Endothelial cell of umbilical vein (primary cell): ENCODE data around the gene BMX. TPM values are rescaled to one million over a fixed set of nuclear protein-coding genes. Genes with fewer than 3 reads are reported as not detected.

Experiments
- BruUV-seq: library from RNA; stranded (reverse); fragments of 400-500 nt; replicated peaks from 2 replicates; lab custom pipeline; 2021; lab: Mats Ljungman, UMichigan
- CTCF ChIA-PET: fragments of 300-600, 350-600 bp; sonication (Branson Sonifier 250); formaldehyde crosslinking; loops from one replicate; lab custom pipeline; 2021; ENCODE audit warnings: antibody characterized with exemption, inconsistent platforms; lab: Charles Lee
- POLR2A ChIA-PET: fragments of 300-600, 350-600 bp; sonication (Branson Sonifier 250); formaldehyde crosslinking; loops from one replicate; lab custom pipeline; 2021; ENCODE audit warnings: antibody characterized with exemption, inconsistent platforms; lab: Charles Lee
- DNase-seq: peaks from one replicate; pipeline ENCODE4 v3.0.0-alpha.2; 2011; ENCODE audit warnings: low read depth, low spot score
- FAIRE-seq: peaks from 2 replicates; lab custom pipeline; 2011; peaks lifted over from hg19 to GRCh38; lab: Jason Lieb, UNC
- H2AFZ ChIP-seq: 2 replicates; pipeline ENCODE4 v1.6.0; 2012; ENCODE audit warnings: low read depth, low read length, control low read depth, inconsistent platforms
- H3K27ac ChIP-seq: 2 replicates; pipeline ENCODE4 v1.5.1; 2011; ENCODE audit warnings: low read depth, mild to moderate bottlenecking, control low read depth, low read length, moderate library complexity; ENCODE audit not compliant: insufficient read depth
- H3K27me3 ChIP-seq, 2 experiments: 2 replicates each; pipeline versions ENCODE4 v1.6.0 to v1.6.1; 2011; ENCODE audit warnings: low read length in 2 of 2, mixed read lengths in 1 of 2; ENCODE audit not compliant: control insufficient read depth in 2 of 2, insufficient read depth in 2 of 2
- H3K36me3 ChIP-seq, 2 experiments: 2 replicates in 1 of 2; 3 replicates in 1 of 2; pipeline ENCODE4 v1.5.1; 2011; ENCODE audit warnings: low read length in 2 of 2, mild to moderate bottlenecking in 1 of 2, moderate library complexity in 1 of 2; ENCODE audit not compliant: control insufficient read depth in 2 of 2, insufficient read depth in 2 of 2; ENCODE audit errors: extremely low read depth in 1 of 2
- H3K4me1 ChIP-seq: 3 replicates; pipeline ENCODE4 v1.5.1; 2011; ENCODE audit warnings: mild to moderate bottlenecking, low read length; ENCODE audit not compliant: control insufficient read depth, insufficient read depth; ENCODE audit errors: extremely low read depth
- H3K4me2 ChIP-seq: 2 replicates; pipeline ENCODE4 v1.6.1; 2011; ENCODE audit warnings: low read length, control low read depth, mixed read lengths; ENCODE audit not compliant: insufficient read depth
- H3K4me3 ChIP-seq, 3 experiments: fragments of 200-600 bp in 1 of 3; sonication (generic), shearing (Covaris generic) in 1 of 3; replicated peaks in 1 of 3; 2 replicates each; pipeline ENCODE4 v1.5.1; 2011 to 2016; ENCODE audit warnings: control low read depth in 3 of 3, low read length in 3 of 3, mild to moderate bottlenecking in 2 of 3, inconsistent platforms in 1 of 3, low read depth in 1 of 3, moderate library complexity in 1 of 3; ENCODE audit not compliant: insufficient read depth in 1 of 3
- H3K79me2 ChIP-seq: 2 replicates; pipeline ENCODE4 v1.6.0; 2012; ENCODE audit warnings: low read length, inconsistent platforms; ENCODE audit not compliant: control insufficient read depth, insufficient read depth
- H3K9ac ChIP-seq: replicated peaks from 2 replicates; pipeline ENCODE3; 2011; ENCODE audit warnings: low read length, control low read depth; ENCODE audit not compliant: insufficient read depth; ENCODE audit errors: extremely low read depth
- H3K9me1 ChIP-seq: replicated peaks from 3 replicates; pipeline ENCODE4 v1.6.0; 2011; ENCODE audit warnings: mild to moderate bottlenecking, low read length; ENCODE audit not compliant: control insufficient read depth, insufficient read depth; ENCODE audit errors: extremely low read depth
- H3K9me3 ChIP-seq: replicated peaks from 2 replicates; pipeline ENCODE4 v1.5.1; 2012; ENCODE audit warnings: low read length, inconsistent platforms; ENCODE audit not compliant: control insufficient read depth, insufficient read depth
- H4K20me1 ChIP-seq: replicated peaks from 2 replicates; pipeline ENCODE3; 2011; ENCODE audit warnings: mild to moderate bottlenecking, low read length; ENCODE audit not compliant: control insufficient read depth, insufficient read depth; ENCODE audit errors: extremely low read depth
- EZH2 ChIP-seq: IDR thresholded peaks from 2 replicates; pipeline ENCODE4 v1.6.1; 2012; ENCODE audit warnings: borderline replicate concordance, low read depth, mild to moderate bottlenecking, moderate library complexity, low read length, inconsistent platforms; ENCODE audit not compliant: severe bottlenecking
- FOS ChIP-seq: IDR thresholded peaks from 2 replicates; pipeline ENCODE4 v1.6.1; 2011; ENCODE audit warnings: mild to moderate bottlenecking, low read length, moderate library complexity, borderline replicate concordance; ENCODE audit not compliant: insufficient read depth
- GATA2 ChIP-seq: IDR thresholded peaks from 2 replicates; pipeline ENCODE4 v1.7.0; 2011; ENCODE audit warnings: low read depth, mild to moderate bottlenecking, moderate library complexity, mixed read lengths, low read length; ENCODE audit not compliant: insufficient read length, insufficient read depth
- JUN ChIP-seq: IDR thresholded peaks from 2 replicates; pipeline ENCODE4 v1.6.1; 2011; ENCODE audit warnings: borderline replicate concordance, low read depth; ENCODE audit not compliant: insufficient read length, insufficient read depth
- MYC ChIP-seq: IDR thresholded peaks from one replicate; pipeline ENCODE4 v1.6.1; 2011; ENCODE audit warnings: mild to moderate bottlenecking, low read depth, low read length
- POLR2A ChIP-seq: IDR thresholded peaks from 2 replicates; pipeline ENCODE4 v1.6.1; 2012; ENCODE audit warnings: low read depth, mild to moderate bottlenecking, control low read depth, low read length
- POLR2AphosphoS5 ChIP-seq: IDR thresholded peaks from 2 replicates; pipeline ENCODE4 v1.6.1; 2012; ENCODE audit warnings: low read depth, mild to moderate bottlenecking, control low read depth, low read length, moderate library complexity; ENCODE audit not compliant: insufficient read depth
- dilution Hi-C: fragments of 300-500 bp; cut with MboI; formaldehyde crosslinking; loops from one replicate; pipeline ENCODE4 v1.15.0; 2019; ENCODE audit warnings: low sequenced_read_pairs; ENCODE audit not compliant: extremely low pct_ligation_motif_present
- intact Hi-C: fragments of 100-400 bp; cut with micrococcal nuclease; formaldehyde crosslinking; loops from one replicate; pipeline ENCODE4 v1.10.0; 2022
- polyA plus RNA-seq, 4 experiments: library from polyadenylated mRNA; depleted of rRNA in 3 of 4; stranded (reverse) in 3 of 4; unstranded in 1 of 4; fragments of >200 nt; gene quantifications; 2 replicates each; pipeline versions ENCODE4 v1.2.1 to v1.2.3, GENCODE V29; 2011 to 2012; ENCODE audit warnings: missing spikeins in 1 of 4
- total RNA-seq: library from RNA; stranded (reverse); gene quantifications from 2 replicates; pipeline ENCODE4 v1.2.3, GENCODE V29; 2021
- TF ChIP-seq, protein P1 (sequence below): IDR thresholded peaks from 2 replicates; pipeline ENCODE4 v1.6.1; 2011; ENCODE audit not compliant: insufficient read depth, insufficient read length
- TF ChIP-seq, protein P2 (sequence below), 2 donors: IDR thresholded peaks; 1 replicate in 1 of 2; 2 replicates in 1 of 2; pipeline ENCODE4 v1.5.1; 2011; ENCODE audit warnings: low read length in 2 of 2, mild to moderate bottlenecking in 2 of 2, moderate library complexity in 2 of 2, control low read depth in 1 of 2, inconsistent platforms in 1 of 2, low read depth in 1 of 2; ENCODE audit not compliant: insufficient read depth in 1 of 2; ENCODE audit errors: extremely low read depth in 1 of 2

BMX gene
- total and polyA plus RNA-seq, 2 donors (not counting 3 experiments of a cell fraction or from before 2014, with no cell fraction given) = 49.8 to 105 TPM

DNA sequence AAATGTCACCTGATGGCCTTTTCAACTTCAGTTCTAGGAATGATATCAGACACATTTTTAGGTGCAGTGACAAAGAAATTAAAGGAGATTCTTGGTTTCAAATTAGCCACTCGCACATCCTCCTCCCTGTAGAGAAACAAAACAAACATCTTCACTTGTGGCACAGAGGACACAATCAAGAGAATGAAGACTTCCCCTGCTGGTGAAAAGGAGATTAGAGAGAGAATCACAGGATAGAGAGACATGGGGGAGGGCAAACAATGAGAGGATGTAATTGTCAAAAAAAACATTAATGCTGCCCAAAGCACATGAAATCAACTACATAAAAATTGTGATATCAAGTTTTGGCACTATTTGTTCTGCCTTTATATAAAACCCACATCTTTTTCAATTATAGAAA lies 65.6 kb downstream of the BMX start:
- peak; percentile 46 for DNase-seq
- H3K4me2 ChIP-seq = no peak overlapping the region
- CTCF ChIA-PET = interaction anchor here (1.7 kb wide), 1 partner anchor 92 kb away, joined by 4 read pairs; no protein-coding TSS in a partner anchor

DNA sequence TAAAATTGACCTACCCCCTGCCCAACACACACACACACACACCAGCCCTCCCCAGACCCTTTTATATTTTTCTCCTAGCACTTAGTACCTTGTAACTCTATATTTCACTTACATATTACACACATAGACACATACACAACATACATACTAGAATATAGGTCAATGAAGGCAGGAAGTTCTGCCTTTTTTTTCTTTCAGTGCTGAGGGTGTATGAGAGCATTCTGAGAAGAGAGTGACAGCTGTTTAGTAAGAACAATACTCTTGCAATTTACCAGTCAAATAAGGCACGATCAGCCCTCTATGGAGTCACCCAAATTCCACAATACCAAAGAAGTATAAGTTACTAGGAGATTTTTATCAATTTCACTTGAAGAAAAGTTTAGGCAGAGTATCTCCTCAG lies 66.7 kb downstream of the BMX start:
- TF ChIP-seq GATA2 (no peak), MYC (no peak), POLR2AphosphoS5 (no peak), JUN (no peak), EZH2 (no peak), FOS (no peak), POLR2A (no peak)
- TF ChIP-seq, protein P1, sequence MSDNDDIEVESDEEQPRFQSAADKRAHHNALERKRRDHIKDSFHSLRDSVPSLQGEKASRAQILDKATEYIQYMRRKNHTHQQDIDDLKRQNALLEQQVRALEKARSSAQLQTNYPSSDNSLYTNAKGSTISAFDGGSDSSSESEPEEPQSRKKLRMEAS = no peak
- TF ChIP-seq, protein P2, sequence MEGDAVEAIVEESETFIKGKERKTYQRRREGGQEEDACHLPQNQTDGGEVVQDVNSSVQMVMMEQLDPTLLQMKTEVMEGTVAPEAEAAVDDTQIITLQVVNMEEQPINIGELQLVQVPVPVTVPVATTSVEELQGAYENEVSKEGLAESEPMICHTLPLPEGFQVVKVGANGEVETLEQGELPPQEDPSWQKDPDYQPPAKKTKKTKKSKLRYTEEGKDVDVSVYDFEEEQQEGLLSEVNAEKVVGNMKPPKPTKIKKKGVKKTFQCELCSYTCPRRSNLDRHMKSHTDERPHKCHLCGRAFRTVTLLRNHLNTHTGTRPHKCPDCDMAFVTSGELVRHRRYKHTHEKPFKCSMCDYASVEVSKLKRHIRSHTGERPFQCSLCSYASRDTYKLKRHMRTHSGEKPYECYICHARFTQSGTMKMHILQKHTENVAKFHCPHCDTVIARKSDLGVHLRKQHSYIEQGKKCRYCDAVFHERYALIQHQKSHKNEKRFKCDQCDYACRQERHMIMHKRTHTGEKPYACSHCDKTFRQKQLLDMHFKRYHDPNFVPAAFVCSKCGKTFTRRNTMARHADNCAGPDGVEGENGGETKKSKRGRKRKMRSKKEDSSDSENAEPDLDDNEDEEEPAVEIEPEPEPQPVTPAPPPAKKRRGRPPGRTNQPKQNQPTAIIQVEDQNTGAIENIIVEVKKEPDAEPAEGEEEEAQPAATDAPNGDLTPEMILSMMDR (IDR thresholded peaks at IDR 0.05; ENCODE audit: extremely low read depth in 1 of 2, insufficient read depth in 1 of 2, low read depth in 1 of 2, low read length in 2 of 2) = no peak
- H4K20me1 ChIP-seq = no peaks in the 10 kb centered on the region
- dilution Hi-C loops = no loop called here
- H3K27ac ChIP-seq = no peak overlapping the region
- POLR2A ChIA-PET = no interaction called here
- H3K4me1 ChIP-seq = peaks cover 24% of the 10 kb centered on the region
- H3K79me2 ChIP-seq = no peaks in the 10 kb centered on the region
- no peak overlapping the region for H3K4me2 ChIP-seq
- no peaks in the 10 kb centered on the region for H3K27me3 ChIP-seq
- H3K9me1 ChIP-seq = no peaks in the 10 kb centered on the region
- no peak for FAIRE-seq
- BruUV-seq = no TSS peak
- no peaks in the 10 kb centered on the region for H3K36me3 ChIP-seq
- no peak overlapping the region for H2AFZ ChIP-seq
- no peak for DNase-seq
- CTCF ChIA-PET = no interaction called here
- intact Hi-C loops = no loop called here
- H3K4me3 ChIP-seq = no peak overlapping the region
- H3K9ac ChIP-seq = no peak overlapping the region
- H3K9me3 ChIP-seq = no peaks in the 10 kb centered on the region

More for the DNA sequence above, 65.6 kb downstream of the BMX start:
- Histone ChIP-seq H3K79me2 (no peaks in the 10 kb centered on the region), H2AFZ (no peak overlapping the region), H3K27ac (no peak overlapping the region), H3K27me3 (no peaks in the 10 kb centered on the region), H3K36me3 (no peaks in the 10 kb centered on the region), H3K9me1 (no peaks in the 10 kb centered on the region), H4K20me1 (no peaks in the 10 kb centered on the region), H3K4me1 (peaks cover 24% of the 10 kb centered on the region), H3K9ac (no peak overlapping the region), H3K9me3 (no peaks in the 10 kb centered on the region), H3K4me3 (no peak overlapping the region)
- TF ChIP-seq POLR2A (no peak), EZH2 (no peak), MYC (no peak), POLR2AphosphoS5 (no peak)
- TF ChIP-seq, protein P1 = no peak
- TF ChIP-seq, protein P2 (IDR thresholded peaks at IDR 0.05; ENCODE audit: extremely low read depth in 1 of 2, insufficient read depth in 1 of 2, low read depth in 1 of 2, low read length in 2 of 2) = peak; percentile 4 to 6
- BruUV-seq = no TSS peak
- FAIRE-seq = no peak
- dilution Hi-C loops (no loop called here), intact Hi-C loops (no loop called here)
- POLR2A ChIA-PET = no interaction called here
